ENCODE data around the gene LRRC8B. TPM values are rescaled to one million over a fixed set of nuclear protein-coding genes. Genes with fewer than 3 reads are reported as not detected.

The LRRC8B gene
- total RNA-seq, 1 donor from 2014 or later: 4.5 TPM

DNA sequence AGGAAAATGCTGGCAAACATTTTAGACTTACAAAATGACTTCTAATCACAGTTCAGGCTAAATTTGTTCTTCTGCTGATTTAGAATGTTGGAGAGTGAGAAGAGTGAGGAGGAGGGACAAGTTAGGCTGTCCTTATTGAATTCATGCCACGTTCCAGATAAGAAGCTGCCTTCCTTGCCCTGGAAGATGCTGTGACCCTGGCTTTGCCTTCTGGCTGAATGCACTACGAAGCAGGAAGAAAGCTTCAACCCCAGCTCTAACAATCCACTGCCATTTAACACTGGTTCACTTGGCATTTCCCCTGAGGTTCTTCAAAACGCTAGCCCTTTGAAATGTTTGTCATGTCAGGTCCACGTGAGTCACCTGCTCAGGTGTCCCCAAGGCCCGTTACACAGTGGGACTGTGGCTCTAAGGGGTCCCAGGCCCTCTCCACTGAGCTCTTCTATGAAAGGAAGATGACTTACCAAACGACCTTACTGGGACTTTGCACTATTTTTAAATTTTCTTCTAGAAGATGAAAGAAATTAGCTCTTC, 78.3 kb downstream of the LRRC8B start:
- DNase-seq (ENCODE audit: low spot score): no peak
- intact Hi-C loops (cut with DNase I): no loop called here

DNA sequence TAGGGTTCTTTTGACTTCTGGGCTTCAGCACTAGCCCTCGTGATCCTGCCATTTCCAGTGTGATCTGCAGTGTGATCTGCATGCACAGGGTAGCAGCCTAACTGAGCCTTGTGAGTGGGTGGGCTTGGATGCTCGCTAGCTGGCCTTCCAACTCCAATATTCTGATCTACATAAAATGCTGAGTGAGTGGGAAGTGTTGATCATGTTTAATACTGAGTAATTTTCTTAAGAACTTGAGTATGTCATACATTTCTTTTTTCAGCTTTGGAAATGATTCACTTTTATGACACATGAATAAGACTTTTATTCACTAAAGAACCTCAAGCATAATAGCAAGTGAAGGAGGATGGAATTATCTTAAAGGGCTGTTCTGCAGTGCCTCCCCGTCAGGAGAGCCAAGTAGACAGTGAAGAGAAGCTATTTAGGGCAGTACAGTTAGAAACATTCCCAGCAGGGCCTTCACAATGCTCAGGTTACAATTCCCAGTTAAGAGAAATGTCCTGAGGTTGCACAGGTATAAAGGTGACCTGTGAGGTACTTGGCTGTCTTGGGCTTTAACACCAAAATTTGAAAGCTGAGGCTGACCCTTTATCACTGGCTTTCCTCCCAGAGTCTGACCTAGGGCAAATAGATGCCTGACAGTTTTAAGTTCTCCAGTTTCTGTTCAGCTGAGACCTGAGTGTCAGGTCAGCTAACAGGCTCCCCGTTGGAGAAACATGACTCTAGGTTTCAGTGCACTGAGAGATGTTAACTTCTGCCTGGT, 79.2 kb downstream of the LRRC8B start:
- no peak for DNase-seq (ENCODE audit: low spot score)
- intact Hi-C loops (cut with DNase I): no loop called here

DNA sequence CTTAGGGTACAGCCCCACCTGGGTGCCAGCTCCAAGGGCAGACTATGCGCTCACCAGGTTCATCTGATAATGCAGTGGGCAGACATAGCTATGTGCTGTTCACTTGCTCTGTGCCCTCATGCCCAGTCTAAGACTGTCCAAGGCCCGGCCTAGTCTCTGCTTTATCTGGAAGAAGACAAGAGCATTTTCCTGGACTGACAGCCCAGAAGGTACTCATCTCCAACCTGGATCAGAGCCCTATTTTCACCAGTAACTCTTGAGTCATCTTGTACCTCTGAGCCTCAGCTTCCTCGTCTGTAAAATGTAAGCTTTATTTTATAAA, 79.7 kb downstream of the LRRC8B start:
- intact Hi-C loops (cut with DNase I): no loop called here

DNA sequence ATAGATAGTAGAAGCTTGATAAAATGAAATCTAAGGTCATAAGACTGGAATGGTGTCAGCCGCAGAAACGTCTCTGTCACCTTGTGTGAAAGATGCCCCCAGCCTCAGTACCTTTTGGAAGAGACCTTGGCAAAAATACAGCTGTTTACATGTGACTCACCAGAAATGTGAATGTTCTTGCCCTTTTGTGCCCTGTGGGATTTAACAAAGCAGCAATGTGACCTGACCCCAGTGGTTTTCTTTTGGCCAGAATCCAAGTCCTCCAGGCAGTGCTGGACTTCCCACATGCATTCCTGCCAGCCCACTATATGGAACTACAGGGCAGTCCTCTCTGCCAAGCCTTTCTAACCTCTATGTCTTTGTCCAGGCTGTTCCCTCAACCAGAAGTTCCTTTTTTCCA, 81.1 kb downstream of the LRRC8B start:
- DNase-seq (ENCODE audit: low spot score): no peak
- intact Hi-C loops (cut with DNase I): no loop called here

More for the DNA sequence above, 79.7 kb downstream of the LRRC8B start:
- no peak for DNase-seq (ENCODE audit: low spot score)

DNA sequence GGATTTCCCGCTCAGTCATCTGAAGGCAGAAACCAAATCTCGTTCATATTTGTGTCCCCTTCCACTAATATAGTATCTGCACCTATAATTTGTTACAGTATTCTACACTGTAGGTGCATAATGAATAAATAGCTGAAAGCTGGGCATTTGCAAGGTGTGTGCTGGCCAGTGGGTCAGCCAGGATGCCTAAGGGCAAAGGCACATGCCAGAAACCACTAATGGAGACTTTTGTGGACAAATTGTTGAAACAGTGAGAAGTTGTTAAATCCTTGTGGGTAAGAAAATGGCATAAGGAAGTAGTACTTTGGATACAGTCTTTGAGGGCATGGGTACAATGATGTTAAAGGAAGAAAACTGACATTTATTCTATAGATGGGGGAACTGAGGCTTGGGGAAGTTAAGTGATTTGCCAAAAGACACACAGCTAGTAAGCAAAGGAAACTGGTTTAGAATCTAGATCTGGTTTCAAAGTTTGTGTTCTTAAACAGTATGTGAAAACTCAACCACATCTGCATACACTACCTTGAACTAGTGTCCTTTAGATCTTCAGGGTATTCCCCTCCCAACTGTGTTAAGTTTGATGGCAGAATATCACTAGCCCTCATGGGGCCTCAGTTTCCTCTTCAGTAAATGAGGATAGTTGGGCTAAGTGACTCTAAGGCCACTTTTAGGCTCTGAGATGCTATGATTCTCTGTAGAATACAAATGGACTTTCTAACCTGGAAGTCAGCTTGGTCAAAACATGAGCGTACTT, 81.8 kb downstream of the LRRC8B start:
- intact Hi-C loops (cut with DNase I): no loop called here
- no peak for DNase-seq (ENCODE audit: low spot score)

DNA sequence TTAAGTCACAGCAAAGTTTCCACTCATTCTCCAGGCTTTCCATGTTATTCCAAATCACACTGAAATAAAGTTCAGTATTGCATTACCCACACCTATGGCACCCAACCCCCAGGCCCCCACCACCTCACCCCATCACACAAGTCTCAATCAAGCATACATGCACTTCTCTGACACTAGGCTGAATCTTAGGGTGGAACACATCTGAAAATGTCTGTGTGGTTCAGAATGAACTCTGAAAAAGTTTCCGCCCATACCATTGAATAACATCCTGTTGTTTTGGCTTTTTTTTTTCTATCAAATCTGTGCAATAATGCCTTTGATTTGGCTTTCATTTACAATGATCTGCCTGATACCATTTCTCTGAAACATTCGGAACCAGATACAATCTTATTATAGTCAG, 82.5 kb downstream of the LRRC8B start:
- intact Hi-C loops (cut with DNase I): no loop called here
- no peak for DNase-seq (ENCODE audit: low spot score)

DNA sequence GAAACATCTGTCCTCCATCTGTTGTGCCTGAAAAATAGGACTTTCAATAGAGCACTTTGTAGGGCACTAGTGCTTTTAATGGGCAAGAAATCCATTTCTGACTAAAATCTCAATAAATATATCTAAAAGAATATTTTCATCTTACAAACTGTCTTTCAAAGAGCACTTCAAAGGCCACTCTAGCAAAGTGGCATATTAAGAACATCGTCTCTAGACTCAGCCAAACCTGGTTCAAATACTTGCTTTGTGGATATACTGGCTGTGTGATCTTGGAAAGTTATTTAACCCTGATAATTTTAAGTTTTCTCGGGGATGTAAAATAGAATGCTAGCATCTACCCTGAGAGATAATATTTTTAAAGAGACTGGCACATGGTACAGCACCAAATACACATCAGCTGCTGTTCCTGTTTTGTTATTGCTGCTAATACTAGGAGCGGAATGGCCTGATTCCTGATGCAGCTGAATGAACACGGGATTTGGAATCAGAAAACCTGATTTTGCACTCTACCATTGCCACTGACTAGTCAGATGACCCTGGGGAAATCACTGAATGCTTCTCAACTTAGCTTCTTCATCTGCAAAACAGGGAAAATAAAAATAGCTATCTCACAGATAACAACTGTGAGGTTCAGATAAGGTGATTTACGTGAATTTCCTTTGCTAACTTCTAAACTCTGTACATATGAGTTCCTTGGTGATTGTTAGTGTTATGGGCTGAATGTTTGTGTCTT, 83.1 kb downstream of the LRRC8B start:
- no peak for DNase-seq (ENCODE audit: low spot score)
- intact Hi-C loops (cut with DNase I): no loop called here

DNA sequence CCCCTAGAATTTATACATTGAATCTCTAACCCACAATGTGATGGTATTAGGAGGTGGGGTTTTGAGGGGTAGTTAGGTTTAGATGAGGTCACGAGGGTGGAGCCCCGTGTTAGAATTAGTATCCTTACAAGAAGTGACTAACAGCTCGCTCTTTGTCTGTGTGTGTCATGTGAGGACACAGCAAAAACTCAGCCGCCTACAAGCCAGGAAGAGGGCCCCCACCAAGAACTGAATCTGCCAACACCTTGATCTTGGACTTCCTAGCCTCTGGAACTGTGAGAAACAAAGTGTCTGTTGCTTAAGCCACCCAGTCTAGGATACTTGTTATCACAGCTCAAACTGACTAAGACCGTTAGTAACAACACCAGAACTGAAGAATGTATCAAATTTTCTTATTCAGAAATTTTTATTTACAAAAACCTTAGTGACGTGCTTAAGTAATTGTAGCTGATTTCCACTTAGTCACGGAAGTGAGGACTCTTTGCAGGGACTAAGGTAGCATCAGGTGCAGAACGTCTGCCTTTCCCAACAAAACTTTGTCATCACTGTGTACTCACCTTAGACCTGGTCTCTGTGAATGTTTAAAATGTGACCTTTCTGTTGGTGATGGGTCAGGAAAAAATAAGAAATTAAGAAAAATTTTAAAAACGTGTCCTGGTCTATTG, 83.8 kb downstream of the LRRC8B start:
- DNase-seq (ENCODE audit: low spot score): no peak
- intact Hi-C loops (cut with DNase I): no loop called here

DNA sequence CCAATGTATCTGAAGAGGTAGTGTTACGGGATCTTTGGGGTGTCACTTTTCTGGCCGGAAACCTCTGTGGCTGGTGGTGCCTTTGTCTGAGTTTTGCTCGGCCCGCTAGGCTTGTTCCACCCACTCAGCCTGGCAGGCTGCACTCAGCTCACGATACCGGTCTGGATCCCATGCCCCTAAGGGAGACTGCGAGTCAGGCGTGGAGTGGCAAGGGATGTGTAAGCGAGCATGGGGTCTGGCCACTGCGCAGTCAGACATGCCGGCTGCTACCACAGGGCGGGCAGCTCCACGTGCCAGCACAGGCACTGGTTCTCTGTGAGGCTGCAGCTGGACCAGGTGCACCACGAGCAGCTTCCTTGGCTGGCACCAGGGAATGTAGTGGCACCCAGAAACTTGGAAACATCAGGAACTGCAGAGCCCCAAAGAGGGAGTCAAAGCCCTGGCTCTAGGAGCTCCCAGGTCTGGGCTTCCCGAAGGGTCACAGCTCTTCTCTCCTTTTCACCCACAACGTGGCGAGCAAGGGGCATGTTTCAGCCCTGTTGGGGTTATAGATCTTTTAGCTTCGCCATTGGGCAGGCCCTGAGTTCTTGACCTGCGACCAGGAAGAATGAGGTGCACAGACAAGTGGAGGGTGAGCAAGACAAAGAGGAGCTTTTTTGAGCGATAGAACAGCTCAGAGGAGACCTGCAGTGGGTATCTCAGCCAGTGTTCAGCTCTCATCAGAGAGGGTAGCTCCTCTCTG, 84.5 kb downstream of the LRRC8B start:
- intact Hi-C loops (cut with DNase I): no loop called here
- no peak for DNase-seq (ENCODE audit: low spot score)

DNA sequence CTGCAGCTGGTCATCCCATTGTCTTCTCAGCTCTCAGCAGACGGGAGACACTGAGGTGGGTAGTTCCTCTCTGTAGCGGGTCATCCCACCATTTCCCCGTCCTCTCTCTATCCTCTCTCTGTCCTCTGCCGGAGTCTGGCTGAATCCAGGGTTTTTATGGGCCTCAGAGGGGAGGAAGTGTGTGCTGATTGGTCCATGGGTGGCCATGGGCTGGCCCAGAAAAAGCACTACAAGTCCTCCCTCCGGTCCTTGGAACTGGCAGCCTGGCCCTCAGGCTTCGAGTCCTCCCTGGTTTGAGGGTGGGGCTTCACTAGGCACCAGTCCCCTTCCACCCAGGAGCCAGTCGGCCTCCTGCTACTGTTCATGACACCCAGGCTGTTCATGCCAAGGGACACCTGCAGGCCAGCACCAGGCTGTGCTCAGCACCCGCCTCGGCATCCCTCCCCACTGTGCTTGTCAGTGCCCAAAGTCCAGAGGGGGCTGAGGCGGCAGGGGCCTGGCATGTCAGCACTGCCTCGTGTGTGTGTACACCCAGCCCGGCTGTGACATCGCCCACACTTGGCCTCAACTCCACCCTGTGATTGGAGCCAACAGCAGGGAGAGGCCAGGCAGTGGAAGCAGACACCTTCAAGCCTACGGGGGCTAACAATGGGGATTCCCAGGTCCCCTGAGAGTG, 85.3 kb downstream of the LRRC8B start:
- DNase-seq (ENCODE audit: low spot score): no peak
- intact Hi-C loops (cut with DNase I): no loop called here

DNA sequence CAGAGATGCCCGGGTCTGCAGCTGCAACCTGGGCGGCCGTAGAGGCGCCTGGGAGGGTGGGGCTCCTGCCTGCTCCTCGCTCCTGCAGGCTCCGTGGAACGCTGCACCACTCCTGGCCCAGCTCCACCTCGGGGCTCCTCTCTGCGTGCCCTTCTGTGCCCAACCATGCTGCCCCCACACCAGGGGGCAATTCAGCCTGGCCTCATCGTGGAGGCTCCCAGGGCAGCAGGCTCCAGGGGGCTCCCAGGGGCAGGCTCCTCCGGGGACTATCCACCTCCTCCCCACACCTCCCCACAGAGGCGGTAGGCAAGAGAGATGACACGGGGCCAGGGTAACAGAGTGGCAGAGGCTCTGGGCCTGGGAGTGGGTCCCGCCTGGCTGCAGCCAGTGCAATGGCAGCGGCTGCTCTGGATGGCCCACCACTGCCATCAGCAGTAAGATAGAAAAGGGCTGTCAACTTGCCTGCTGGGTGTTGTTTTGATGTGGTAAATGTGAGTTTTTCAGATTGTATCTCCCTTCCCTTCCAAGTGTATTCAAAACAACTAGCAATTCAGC, 85.9 kb downstream of the LRRC8B start:
- intact Hi-C loops (cut with DNase I): no loop called here
- DNase-seq (ENCODE audit: low spot score): no peak

DNA sequence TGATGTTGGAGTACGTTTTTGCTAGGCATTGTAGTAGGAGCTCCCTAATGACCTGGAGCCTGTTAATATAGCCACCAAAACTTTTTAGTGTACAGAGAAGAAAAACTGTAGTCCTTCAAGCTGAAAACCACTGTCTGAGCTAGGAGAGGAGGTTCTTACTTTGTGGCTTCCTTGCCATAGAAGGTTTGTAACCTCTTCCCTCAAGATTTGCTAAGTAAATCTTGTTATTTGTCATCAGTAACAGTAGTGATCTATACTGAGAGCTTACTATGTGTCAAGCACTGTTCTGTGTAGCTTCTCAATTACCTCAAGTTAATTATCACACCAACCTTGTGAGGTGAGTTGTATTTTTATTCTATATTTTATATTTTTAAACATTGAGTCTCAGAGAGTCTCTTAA, 87.1 kb downstream of the LRRC8B start:
- intact Hi-C loops (cut with DNase I): no loop called here
- no peak for DNase-seq (ENCODE audit: low spot score)

DNA sequence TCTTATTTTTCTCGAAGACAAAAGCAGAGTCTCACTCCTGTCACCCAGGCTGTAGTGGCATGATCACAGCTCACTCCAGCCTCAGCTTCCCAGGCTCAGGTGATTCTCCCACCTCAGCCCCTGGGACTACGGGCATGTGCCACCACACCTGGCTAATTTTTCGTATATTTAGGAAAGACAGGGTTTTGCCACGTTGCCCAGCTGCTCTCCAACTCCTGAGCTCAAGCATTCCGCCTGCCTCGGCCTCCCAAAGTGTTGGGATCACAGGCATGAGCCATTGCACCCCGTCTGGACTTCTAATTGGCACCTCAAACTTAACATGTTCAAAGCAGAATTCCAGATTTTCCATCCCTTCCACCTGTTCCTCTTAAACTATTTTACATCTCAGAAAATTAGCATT, 89.3 kb downstream of the LRRC8B start:
- intact Hi-C loops (cut with DNase I): no loop called here
- DNase-seq (ENCODE audit: low spot score): no peak

DNA sequence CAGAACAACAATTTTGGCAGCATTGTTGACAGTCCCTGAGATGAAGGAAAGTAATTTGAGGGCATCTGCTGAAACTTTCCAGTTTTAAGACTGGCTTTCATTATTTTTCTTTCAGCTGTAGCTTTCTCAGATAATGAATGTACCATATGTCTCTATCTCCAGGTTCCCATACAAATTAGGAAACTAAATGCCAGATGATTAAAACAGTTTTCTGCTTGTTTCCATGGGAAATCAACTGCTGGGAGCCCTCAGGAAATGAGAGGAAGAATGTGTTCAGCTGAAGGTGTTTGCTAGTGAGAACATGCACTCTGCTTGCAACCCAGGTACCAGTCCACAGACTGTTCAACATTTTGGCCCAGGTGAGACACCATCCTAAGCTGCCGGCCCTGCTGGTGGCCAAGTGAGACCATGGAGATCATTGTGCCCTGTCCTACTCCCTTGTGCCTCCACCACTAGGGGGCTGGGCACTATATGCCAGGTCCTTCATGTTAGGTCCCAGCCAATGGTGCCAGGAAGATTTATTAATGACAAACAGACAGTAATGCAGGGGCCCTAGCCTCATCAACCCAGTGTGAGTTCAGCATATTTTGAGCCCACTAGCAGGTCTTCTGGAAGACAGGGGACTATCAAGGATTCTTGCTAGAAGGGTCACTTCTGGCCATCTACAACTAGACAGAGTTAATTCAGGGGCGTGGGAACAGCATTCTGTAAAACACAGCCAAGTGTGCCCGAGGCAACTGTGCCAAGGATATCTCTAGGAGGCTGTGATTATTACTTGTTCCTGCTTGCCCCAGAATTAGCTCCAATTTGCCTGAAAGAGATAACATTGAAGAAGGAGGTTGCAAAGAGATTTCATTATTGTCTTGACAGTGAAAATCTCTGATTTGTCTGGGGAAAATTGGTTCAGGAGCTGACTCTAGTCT, 91.3 kb downstream of the LRRC8B start:
- no peak for DNase-seq (ENCODE audit: low spot score)
- intact Hi-C loops (cut with DNase I): loop anchor here (5.0 kb wide), 1 partner anchor 146 kb away; no protein-coding TSS in a partner anchor

DNA sequence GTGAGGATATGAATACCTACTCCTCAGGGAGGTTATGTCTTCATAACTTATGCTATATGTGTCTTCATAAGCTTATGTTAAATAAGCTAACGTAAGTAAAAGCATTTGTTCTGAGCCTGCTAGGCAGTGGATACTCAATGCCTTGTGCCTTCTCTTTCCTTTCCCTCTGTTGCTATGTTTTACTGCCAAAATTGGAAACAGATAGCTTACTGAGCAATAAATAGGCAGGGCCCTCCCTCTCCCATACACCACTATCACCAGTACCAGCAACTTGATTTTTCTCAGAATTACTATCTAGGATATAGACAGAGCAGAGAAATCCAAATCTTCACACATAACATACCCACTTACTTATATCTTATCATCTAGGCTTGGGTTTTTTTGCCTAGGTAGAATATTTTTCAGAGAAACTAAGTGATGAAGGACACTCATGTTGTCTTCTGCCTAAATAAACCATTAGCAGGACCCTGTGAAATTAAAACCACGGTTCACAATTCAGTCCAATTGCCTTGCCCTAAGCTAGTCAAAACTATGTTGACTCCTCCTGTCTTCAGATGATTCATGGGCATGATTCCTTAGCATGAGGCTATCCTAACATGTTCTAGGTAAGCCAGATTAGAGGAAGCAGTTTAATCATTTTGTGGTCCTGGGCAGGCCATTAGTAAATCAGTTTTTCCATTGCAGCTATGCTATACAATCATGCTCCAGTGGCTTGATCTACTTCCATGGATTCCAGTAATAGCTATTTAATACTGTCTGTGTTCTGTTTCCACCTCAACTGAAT, 92.4 kb downstream of the LRRC8B start:
- no peak for DNase-seq (ENCODE audit: low spot score)
- intact Hi-C loops (cut with DNase I): loop anchor here (5.0 kb wide), 1 partner anchor 145 kb away; no protein-coding TSS in a partner anchor

DNA sequence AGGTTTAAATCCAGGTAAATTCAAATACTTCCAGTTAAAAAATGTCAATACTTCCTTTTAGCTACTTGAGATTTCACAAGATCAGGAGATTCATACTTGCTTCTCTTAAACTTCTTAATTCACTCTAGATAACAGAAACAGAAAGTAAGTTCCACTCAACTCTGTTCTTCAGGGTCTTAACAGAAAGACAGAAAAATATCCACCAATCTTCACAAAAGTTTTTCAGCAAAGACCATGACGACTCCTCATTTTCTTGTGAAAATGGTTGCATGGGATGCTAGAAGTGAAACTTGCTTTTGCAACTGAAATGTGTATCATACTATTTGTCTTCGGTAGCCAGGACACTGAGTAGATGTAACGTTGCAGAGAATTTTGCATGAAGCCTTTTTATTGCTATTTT, 96.0 kb downstream of the LRRC8B start:
- no peak for DNase-seq (ENCODE audit: low spot score)
- intact Hi-C loops (cut with DNase I): no loop called here

DNA sequence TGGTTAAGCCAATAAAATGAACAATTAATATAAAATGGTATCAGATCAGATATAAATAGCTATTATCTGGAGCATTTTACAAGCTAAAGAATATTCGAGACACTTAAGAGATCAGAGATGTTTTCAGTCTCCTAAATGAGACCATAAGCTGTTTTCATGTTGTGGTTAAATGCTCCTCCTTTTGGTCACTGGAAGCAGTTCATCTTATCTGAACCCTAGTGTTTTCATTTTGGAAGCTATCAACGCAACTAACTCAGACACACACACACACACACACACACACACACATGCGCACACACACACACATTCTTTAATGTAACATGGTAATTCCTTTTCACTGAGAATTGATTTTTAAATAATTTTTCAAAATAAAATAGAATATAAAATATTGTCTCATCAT, 98.3 kb downstream of the LRRC8B start:
- intact Hi-C loops (cut with DNase I): no loop called here
- no peak for DNase-seq (ENCODE audit: low spot score)
